ENCODE measurements around the gene ANKRD22.

- TF ChIP-seq, protein P1, sequence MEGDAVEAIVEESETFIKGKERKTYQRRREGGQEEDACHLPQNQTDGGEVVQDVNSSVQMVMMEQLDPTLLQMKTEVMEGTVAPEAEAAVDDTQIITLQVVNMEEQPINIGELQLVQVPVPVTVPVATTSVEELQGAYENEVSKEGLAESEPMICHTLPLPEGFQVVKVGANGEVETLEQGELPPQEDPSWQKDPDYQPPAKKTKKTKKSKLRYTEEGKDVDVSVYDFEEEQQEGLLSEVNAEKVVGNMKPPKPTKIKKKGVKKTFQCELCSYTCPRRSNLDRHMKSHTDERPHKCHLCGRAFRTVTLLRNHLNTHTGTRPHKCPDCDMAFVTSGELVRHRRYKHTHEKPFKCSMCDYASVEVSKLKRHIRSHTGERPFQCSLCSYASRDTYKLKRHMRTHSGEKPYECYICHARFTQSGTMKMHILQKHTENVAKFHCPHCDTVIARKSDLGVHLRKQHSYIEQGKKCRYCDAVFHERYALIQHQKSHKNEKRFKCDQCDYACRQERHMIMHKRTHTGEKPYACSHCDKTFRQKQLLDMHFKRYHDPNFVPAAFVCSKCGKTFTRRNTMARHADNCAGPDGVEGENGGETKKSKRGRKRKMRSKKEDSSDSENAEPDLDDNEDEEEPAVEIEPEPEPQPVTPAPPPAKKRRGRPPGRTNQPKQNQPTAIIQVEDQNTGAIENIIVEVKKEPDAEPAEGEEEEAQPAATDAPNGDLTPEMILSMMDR (IDR thresholded peaks at IDR 0.05; ENCODE audit: low read length): peak; percentile 33
- TF ChIP-seq EZH2 (IDR thresholded peaks at IDR 0.05; ENCODE audit: borderline replicate concordance, low read length): no peak
Observed at GRCh38 chr10:88791924-88792323, 59.7 kb downstream of the ANKRD22 start.

All from OCI-LY1 (cell line).